GM12874 (cell line): ENCODE measurements around the gene GALNT2.

Experiments
- CTCF ChIP-seq: IDR thresholded peaks from 2 replicates; pipeline ENCODE4 v1.5.1; 2011; ENCODE audit warnings: low read depth, mild to moderate bottlenecking, control low read depth, low read length, moderate library complexity; ENCODE audit not compliant: insufficient read depth

Gene GALNT2

GRCh38 chr1:230097370-230097769 is 30.3 kb downstream of the GALNT2 start:
- TF ChIP-seq CTCF: no peak

- no peak for TF ChIP-seq CTCF
Measured at GRCh38 chr1:230098723-230099122, 31.7 kb downstream of the GALNT2 start.

GRCh38 chr1:230099465-230099864 is 32.4 kb downstream of the GALNT2 start:
- TF ChIP-seq CTCF: no peak

- TF ChIP-seq CTCF: no peak
Measured at GRCh38 chr1:230100932-230101331, 33.9 kb downstream of the GALNT2 start.

GRCh38 chr1:230101556-230101955 is 34.5 kb downstream of the GALNT2 start:
- no peak for TF ChIP-seq CTCF

GRCh38 chr1:230102046-230102445 is 35.0 kb downstream of the GALNT2 start:
- TF ChIP-seq CTCF: no peak

- no peak for TF ChIP-seq CTCF
Measured at GRCh38 chr1:230102472-230102871, 35.4 kb downstream of the GALNT2 start.
